Measurements from ENCODE around the gene CCDC107. TPM values are rescaled to one million over a fixed set of nuclear protein-coding genes. Genes with fewer than 3 reads are reported as not detected.

CCDC107 gene
- total RNA-seq, 1 donor from 2014 or later: 17.2 TPM

DNA sequence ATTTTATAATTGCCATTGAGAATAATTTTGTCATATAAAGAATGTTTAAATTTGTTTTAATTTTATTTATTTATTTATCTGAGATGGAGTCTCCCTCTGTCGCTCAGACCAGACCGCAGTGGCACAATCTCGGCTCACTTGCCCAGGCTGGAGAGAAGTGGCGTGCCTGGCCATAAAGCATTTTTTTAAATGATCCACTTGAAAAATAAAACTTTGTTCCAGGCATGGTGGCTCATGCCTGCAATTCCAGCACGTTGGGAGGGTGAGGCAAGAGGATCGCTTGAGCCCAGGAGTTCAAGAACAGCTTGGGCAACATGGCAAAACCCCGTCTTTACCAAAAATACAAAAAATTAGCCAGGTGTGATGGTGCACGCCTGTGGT is 5.3 kb upstream of the CCDC107 start:
- H3K27me3 ChIP-seq: no peaks in the 10 kb centered on the region
- peaks cover 9% of the 10 kb centered on the region for H3K4me1 ChIP-seq
- no peaks in the 10 kb centered on the region for H3K9me3 ChIP-seq
- H3K36me3 ChIP-seq: no peaks in the 10 kb centered on the region
- no peak for DNase-seq (ENCODE audit: extremely low spot score in 2 of 2)
- TF ChIP-seq POLR2AphosphoS5 (IDR thresholded peaks at IDR 0.05; ENCODE audit: insufficient read depth in 1 of 2, low read depth in 1 of 2): no peak
- TF ChIP-seq POLR2A (IDR thresholded peaks at IDR 0.05): no peak
- TF ChIP-seq, protein P1, sequence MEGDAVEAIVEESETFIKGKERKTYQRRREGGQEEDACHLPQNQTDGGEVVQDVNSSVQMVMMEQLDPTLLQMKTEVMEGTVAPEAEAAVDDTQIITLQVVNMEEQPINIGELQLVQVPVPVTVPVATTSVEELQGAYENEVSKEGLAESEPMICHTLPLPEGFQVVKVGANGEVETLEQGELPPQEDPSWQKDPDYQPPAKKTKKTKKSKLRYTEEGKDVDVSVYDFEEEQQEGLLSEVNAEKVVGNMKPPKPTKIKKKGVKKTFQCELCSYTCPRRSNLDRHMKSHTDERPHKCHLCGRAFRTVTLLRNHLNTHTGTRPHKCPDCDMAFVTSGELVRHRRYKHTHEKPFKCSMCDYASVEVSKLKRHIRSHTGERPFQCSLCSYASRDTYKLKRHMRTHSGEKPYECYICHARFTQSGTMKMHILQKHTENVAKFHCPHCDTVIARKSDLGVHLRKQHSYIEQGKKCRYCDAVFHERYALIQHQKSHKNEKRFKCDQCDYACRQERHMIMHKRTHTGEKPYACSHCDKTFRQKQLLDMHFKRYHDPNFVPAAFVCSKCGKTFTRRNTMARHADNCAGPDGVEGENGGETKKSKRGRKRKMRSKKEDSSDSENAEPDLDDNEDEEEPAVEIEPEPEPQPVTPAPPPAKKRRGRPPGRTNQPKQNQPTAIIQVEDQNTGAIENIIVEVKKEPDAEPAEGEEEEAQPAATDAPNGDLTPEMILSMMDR (IDR thresholded peaks at IDR 0.05): no peak
- no peak overlapping the region for H3K4me3 ChIP-seq
- intact Hi-C loops (cut with DNase I): loop anchor here (10.0 kb wide), 1 partner anchor 162 kb away; the partner anchor contains the start of genes HINT2 and SPAG8
- no peak overlapping the region for H3K27ac ChIP-seq

DNA sequence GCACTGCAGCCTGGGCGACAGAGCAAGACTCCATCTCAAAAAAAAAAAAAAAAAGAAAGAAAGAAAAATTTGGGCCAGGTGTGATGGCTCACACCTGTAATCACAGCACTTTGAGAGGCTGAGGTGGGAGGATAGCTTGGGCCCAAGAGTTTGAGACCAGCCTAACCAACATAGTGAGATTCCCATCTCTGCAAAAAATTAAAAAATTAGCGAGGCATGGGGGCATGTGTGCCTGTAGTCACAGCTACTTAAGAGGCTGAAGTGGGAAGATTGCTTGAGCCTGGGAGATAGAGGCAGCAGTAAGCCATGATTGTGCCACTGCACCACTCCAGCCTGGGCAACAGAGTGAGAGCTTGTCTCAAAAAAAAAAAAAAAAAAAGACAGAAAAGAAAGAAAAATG is 4.5 kb upstream of the CCDC107 start:
- intact Hi-C loops (cut with DNase I): loop anchor here (10.0 kb wide), 1 partner anchor 161 kb away; the partner anchor contains the start of genes HINT2 and SPAG8
- DNase-seq (ENCODE audit: extremely low spot score in 2 of 2): no peak
- TF ChIP-seq, protein P1 (IDR thresholded peaks at IDR 0.05): no peak
- no peak for TF ChIP-seq POLR2AphosphoS5 (IDR thresholded peaks at IDR 0.05; ENCODE audit: insufficient read depth in 1 of 2, low read depth in 1 of 2)
- TF ChIP-seq POLR2A (IDR thresholded peaks at IDR 0.05): no peak

DNA sequence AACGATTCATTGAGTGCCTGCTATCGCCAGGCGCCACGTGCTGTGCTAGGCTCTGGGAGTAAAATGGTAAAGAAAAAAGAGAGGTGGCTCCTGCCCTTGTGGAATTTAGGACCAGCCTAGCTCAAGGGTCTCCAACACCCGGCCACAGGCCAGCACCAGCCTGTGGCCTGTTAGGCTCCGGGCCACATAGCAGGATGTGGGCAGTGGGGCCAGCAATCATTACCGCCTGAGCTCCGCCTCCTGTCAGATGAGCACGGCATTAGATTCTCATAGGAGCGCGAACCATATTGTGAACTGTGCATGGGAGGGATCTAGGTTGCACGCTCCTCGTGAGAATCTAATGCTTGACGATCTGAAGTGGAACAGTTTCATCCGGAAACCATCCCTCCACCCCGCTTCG is 1.7 kb upstream of the CCDC107 start:
- Histone ChIP-seq H3K36me3 (peaks cover 0 to 11% of the 10 kb centered on the region in 2 donors), H3K4me3 (no peak overlapping the region), H3K9me3 (no peaks in the 10 kb centered on the region), H3K4me1 (peaks cover 18% of the 10 kb centered on the region), H3K27ac (no peak overlapping the region), H3K27me3 (no peaks in the 10 kb centered on the region)
- TF ChIP-seq, protein P1 (IDR thresholded peaks at IDR 0.05): no peak
- DNase-seq (ENCODE audit: extremely low spot score in 2 of 2): no peak
- intact Hi-C loops (cut with DNase I): loop anchor here (5.0 to 10.0 kb wide), 2 partner anchors 36 to 158 kb away; partner anchors contain the start of genes HINT2 and SPAG8

More for the DNA sequence above, 4.5 kb upstream of the CCDC107 start:
- Histone ChIP-seq H3K4me3 (no peak overlapping the region), H3K4me1 (peaks cover 9% of the 10 kb centered on the region), H3K27me3 (no peaks in the 10 kb centered on the region), H3K36me3 (no peaks in the 10 kb centered on the region), H3K27ac (no peak overlapping the region), H3K9me3 (no peaks in the 10 kb centered on the region)

DNA sequence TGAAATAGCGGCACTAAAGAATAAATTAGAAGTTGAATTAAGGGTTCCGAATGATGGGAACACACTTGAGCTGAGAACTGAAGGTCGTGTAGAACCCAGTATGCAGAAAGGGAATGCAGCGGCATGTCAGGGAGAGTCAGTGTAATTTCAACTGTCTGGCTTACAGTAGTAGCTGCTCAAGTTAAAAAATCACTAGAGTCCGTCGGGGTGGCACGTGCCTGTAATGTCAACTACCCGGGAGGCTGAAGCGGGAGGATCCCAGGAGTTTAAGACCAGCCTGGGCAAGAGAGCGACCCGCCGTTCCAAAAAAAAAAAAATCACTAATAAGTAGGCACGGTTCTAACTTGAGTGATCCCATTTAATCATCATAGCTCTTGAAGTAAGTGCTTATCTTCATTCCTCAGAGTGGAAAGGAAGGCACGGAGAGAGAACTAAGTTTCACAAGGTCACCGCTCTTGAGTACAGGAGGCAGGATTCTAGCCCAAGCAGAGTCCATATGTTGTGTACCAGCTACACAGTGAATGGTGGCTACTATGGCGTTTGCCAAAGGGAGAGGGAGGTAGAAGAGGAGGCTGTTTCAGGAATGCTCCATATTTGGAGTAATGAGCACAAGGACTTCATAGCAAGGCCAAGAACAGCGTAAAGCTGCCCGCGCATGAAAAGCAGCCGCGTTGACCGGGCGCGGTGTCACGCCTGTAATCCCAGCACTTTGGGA is 1.1 kb upstream of the CCDC107 start:
- intact Hi-C loops (cut with DNase I): loop anchor here (5.0 to 10.0 kb wide), 2 partner anchors 35 to 158 kb away; partner anchors contain the start of genes HINT2 and SPAG8

More for the DNA sequence above, 1.1 kb upstream of the CCDC107 start:
- Histone ChIP-seq H3K36me3 (peaks cover 0 to 11% of the 10 kb centered on the region in 2 donors), H3K9me3 (no peaks in the 10 kb centered on the region), H3K27ac (peak overlapping the region; percentile 96), H3K27me3 (no peaks in the 10 kb centered on the region), H3K4me3 (peak overlapping the region; percentile 47 to 97), H3K4me1 (peaks cover 18% of the 10 kb centered on the region)
- TF ChIP-seq, protein P1 (IDR thresholded peaks at IDR 0.05): no peak
- TF ChIP-seq POLR2AphosphoS5 (IDR thresholded peaks at IDR 0.05; ENCODE audit: insufficient read depth in 1 of 2, low read depth in 1 of 2) (no peak), POLR2A (IDR thresholded peaks at IDR 0.05) (no peak)
- no peak for DNase-seq (ENCODE audit: extremely low spot score in 2 of 2)
